Effector CD4-positive, alpha-beta T cell (primary cell): ENCODE measurements around the gene ANKRD29. TPM values are rescaled to one million over a fixed set of nuclear protein-coding genes. Genes with fewer than 3 reads are reported as not detected.
A peak's percentile ranks its signal among the peaks of the same experiment; 100 is the strongest.

Experiments
- DNase-seq: peaks from one replicate; pipeline ENCODE4 v3.0.0-alpha.2; 2020
- total RNA-seq: gene quantifications from one replicate; lab custom pipeline; 2026; lab: John Stamatoyannopoulos, UW

ANKRD29 gene
- total RNA-seq, result not detected

GRCh38 chr18:23662309-23663263, at the start of gene ANKRD29:
ANKRD29 (minus strand) TSS chr18:23662911; CDS start chr18:23662730, 181 bp downstream.
- DNase-seq, result peak; percentile 19

- no peak for DNase-seq
Observed at GRCh38 chr18:23712445-23712844, 49.7 kb upstream of the ANKRD29 start.

DNA sequence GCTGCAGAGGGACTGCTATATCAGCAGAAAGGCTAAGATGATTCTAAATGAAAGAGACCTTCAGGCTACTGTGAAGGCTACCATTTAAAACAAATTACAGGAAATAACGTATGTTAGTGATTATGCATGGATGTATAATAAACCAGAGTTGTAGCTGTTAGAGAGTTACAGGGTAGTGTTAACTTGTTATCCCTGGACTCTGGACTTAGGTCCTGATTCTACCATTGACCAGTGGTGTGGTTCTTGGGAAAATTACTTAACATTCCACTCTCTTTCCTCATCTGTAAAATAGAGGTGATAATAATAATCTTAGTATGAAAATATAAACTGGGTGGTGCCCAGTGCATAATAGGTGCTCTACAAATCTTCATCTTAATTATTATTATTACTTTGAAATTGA, 48.7 kb upstream of the ANKRD29 start:
- DNase-seq, result no peak

- no peak for DNase-seq
Observed at GRCh38 chr18:23710946-23711345, 48.2 kb upstream of the ANKRD29 start.

- DNase-seq, result no peak
Observed at GRCh38 chr18:23710068-23710527, 47.4 kb upstream of the ANKRD29 start.

DNA sequence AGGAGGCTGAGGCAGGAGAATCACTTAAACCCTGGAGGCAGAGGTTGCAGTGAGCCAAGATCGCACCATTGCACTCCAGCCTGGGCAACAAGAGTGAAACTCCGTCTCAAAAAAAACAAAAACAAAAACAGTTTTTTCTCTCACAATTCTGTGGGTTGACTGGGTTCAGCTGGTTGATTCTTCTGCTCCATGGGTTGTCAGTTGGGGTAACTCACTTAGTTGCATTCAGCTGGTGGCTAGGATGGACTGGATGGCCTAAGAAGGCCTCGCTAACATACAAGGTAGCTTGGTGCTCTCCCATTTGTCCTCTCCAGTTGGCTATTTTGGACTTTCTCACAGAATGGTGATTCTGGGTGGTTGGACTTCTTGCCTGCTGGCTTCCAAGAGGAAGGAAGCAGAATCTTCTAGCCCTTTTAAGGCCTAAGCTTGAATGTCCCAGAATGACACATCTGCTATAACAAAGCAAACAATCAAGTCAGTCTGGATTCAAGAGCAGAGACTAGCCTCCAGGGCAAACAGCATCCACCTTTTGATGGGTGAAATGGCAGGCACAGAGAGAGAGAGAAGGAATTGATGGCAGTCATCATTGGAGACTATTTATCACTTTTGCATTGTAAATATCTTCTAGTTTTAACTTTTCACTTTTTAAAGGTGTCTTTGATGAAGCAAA, 44.4 kb upstream of the ANKRD29 start:
- no peak for DNase-seq

- DNase-seq, result no peak
Observed at GRCh38 chr18:23704806-23705205, 42.1 kb upstream of the ANKRD29 start.

DNA sequence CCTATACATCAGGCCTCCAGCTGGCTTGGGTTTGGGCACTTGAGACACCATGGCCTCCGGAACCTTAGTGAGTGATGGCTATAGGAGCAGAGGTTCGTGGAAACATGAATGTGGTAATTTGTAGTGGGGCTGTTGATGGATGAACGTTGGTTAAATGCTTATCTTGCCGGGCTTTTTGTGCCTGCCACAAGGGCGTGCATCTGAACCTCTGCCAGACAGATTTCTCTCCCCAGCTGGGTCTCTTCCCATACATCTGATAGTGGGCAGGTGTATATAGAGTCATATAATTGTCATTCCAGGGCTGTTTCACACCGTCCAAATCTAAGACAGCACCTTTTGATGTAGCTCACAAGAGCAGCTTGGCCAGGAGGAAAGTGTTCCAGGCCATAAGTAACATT, 41.3 kb upstream of the ANKRD29 start:
- DNase-seq, result no peak

GRCh38 chr18:23703057-23703986, 40.6 kb upstream of the ANKRD29 start:
- no peak for DNase-seq

DNA sequence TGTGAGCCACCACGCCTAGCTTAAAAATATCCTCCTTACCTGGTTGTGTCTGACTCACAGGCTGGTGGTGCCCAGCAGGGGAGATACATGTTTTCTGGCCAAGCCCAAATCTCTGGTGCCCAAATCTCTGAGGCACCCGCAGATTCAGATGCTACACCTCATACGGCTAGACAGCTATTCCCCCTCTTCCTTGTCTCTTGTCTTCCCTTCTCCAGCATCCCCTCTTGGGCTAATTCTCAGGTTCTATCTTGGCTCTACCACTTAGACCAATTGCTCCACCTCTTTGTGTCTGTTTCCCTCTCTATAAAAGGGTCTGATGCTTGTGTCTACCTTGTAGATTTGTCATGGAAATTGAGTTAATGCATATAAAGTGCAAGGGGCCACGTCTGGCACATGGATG, 39.9 kb upstream of the ANKRD29 start:
- DNase-seq, result no peak

DNA sequence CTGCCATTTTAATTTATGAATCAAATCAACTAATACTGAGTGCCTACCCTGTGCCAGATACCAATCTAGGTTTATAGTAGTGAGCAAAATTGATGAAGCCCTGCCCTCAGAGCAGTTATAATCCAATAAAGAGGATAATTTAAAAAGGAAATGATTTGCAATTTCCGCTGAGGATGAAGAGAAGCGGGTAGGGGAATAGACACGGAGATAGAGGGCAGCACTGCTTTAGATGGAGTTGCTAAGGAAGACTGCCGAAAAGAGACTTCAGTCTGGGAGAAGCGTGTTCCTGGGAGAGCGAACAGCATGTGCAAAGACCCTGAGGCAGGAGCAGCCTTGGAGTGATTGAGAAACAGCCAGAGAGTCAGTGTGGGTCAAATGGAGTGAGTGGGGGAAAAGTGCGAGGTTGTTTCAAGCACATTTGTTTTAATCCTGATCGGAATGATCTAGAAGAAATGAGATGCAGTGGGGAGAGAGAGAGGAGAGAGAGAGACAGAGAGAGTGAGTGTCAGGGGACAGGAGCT, 38.9 kb upstream of the ANKRD29 start:
- no peak for DNase-seq

DNA sequence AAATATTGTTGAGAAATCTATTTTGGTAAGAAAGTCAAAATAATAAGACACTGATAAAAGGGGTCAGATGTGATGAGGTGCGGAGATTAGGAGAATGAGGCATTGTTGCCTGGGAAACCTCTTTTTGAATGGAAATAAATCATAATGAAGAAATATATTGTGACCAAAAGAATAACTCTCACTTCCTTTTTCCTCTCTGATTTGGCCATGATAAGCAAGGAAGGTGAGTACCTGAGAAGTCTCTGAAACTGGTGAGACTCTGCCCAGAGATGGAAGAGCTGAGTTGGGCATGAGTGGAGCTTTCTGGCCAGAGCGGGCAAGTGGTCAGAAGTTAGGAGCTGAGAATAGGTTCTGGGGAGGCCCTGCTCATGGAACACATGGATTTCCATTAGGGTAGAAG, 38.3 kb upstream of the ANKRD29 start:
- DNase-seq, result no peak

- no peak for DNase-seq
Observed at GRCh38 chr18:23694637-23695430, 32.1 kb upstream of the ANKRD29 start.

- DNase-seq, result no peak
Observed at GRCh38 chr18:23693846-23694245, 31.1 kb upstream of the ANKRD29 start.

GRCh38 chr18:23690505-23691068, 27.9 kb upstream of the ANKRD29 start:
- no peak for DNase-seq

GRCh38 chr18:23689616-23690504, 27.1 kb upstream of the ANKRD29 start:
- DNase-seq, result no peak

DNA sequence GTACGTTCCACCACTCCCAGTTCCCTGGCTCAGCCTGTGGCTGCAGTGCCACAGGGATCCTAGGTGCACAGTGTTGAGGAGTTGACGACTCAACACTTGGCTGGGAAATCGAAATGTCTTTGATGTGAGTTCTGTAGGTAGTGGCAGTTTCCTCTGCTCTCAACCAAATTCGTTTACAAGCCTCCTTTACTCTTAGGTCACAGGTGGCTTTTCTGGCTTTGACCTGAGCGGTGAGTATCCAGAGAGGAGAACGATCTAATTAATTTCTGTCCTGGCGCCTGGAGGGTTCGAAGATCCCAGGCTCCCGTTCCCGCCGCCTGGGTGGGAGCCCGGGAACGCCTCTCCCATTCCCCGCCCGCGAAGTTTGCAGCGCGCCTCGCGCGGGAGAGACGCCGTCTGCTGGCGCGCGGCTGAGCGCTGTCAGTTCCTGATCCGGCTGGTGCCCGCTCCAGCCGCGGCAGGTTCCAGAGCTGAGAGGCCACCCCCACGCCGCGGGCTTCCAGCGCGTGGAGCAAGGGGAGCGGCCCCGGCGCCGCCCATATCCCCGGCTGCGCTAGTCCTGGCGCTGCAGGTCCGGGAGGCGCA, 26.4 kb upstream of the ANKRD29 start, which contains the start of gene LAMA3:
Gene LAMA3 (plus strand): TSS at position 423 of the 585 bp plus-strand sequence. CDS start 231 bp downstream, outside the sequence.
- no peak for DNase-seq

- no peak for DNase-seq
Observed at GRCh38 chr18:23688528-23688927, 25.8 kb upstream of the ANKRD29 start.

GRCh38 chr18:23684515-23685197, 21.9 kb upstream of the ANKRD29 start:
- DNase-seq, result no peak
